GM10266 (cell line): ENCODE measurements around the gene WFDC9.

Source experiments
- DNase-seq: peaks from one replicate; pipeline ENCODE4 v3.0.0; 2012; ENCODE audit errors: extremely low spot score
- TF ChIP-seq, protein P1 (sequence below): IDR thresholded peaks from 2 replicates; pipeline ENCODE4 v1.5.1; 2012; ENCODE audit warnings: mild to moderate bottlenecking, low read depth; ENCODE audit not compliant: control insufficient read depth, insufficient read depth; ENCODE audit errors: missing control alignments

WFDC9 gene

DNA sequence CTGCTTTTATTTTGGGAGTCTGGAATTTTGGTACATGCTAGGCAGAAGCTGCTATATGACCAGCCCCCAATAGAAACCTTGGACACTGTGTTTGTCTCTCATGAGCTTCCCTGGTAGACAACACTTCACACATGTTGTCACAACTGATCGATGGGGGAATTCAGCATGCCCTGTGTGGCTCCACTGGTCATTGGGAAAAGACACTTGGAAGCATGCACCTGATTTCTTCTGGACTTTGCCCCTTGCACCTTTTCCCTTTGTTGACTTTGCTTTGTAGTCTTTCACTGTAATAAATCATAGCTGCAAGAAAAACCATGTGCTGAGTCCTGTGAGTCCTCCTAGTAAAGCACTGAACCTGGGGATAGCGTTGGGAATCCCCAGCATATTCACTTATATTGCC lies 9.5 kb downstream of the WFDC9 start:
- TF ChIP-seq, protein P1, sequence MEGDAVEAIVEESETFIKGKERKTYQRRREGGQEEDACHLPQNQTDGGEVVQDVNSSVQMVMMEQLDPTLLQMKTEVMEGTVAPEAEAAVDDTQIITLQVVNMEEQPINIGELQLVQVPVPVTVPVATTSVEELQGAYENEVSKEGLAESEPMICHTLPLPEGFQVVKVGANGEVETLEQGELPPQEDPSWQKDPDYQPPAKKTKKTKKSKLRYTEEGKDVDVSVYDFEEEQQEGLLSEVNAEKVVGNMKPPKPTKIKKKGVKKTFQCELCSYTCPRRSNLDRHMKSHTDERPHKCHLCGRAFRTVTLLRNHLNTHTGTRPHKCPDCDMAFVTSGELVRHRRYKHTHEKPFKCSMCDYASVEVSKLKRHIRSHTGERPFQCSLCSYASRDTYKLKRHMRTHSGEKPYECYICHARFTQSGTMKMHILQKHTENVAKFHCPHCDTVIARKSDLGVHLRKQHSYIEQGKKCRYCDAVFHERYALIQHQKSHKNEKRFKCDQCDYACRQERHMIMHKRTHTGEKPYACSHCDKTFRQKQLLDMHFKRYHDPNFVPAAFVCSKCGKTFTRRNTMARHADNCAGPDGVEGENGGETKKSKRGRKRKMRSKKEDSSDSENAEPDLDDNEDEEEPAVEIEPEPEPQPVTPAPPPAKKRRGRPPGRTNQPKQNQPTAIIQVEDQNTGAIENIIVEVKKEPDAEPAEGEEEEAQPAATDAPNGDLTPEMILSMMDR = no peak
- no peak for DNase-seq

DNA sequence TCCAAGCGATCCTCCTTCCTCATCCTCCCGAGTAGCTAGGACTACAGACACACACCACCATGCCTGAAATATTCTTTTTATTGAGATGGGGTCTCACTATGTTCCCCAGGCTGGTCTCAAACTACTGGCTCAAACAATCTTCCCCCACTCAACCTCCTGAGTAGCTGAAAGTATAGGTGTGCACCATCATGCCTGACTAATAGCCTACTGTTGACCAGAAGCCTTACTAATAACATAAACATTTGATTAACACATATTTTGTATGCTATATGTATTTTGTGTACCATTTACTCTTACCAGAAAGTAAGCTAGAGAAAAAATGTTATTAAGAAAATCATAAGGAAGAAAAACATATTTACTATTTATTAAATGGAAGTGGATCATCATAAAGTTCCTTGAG lies 13.5 kb downstream of the WFDC9 start:
- no peak for DNase-seq
- TF ChIP-seq, protein P1 = no peak

DNA sequence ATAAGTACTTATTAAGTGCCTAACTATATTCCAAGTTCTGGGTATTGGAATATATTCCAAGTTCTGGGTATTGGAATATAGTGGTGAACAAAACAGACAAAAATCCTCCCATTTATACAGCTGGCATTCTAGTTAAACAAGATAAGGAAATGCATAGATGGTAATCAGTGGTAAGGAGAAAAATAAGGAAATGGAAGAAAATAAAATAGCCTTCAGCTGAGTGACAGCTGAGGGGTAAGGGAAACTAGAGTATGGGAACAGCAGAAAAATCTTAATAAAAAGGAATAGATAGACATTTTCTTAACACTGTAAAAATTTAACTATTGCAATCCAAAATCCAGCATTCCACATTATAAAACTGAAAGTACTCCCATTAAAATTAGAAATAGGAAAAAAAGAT lies 18.8 kb downstream of the WFDC9 start:
- TF ChIP-seq, protein P1 = no peak
- no peak for DNase-seq

DNA sequence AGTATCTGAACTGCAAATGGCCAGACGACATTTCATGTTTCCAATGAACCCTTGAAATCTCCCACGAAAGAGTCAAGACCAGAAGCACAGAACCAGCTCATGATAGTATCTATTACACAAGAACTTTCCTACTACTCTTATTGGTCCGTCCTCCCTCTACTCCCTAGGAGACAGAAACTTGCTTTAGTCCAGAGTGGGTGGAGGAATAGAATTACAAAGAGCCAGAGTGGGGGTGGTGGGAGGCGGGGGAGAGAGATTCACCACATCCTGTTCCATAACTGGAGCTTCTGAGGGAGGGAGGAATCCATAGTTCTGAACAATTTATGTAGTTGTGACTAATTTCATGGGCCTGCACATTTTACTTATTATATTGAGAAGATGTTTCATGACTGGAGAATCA lies 20.0 kb downstream of the WFDC9 start:
- TF ChIP-seq, protein P1 = no peak
- DNase-seq = no peak

DNA sequence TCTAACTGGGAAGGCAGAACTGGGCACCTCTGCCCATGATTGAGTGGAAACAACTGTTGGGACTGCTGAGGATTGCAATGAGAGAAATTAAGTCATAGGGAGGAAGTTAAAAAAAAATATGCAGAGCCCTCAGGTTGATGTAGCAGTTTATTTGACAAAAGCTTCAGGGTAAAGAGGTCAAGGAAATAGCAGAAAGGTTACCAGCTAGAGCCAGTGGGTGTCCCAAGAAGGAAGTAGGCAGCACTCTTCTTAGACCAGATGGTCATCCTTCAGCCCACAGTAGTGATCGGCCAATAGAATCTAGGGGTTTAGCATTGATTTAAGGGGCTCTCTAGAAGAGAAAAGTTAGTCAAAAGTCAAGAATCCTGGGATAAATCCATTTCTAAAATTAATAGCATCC lies 23.3 kb downstream of the WFDC9 start:
- TF ChIP-seq, protein P1 = no peak
- no peak for DNase-seq

DNA sequence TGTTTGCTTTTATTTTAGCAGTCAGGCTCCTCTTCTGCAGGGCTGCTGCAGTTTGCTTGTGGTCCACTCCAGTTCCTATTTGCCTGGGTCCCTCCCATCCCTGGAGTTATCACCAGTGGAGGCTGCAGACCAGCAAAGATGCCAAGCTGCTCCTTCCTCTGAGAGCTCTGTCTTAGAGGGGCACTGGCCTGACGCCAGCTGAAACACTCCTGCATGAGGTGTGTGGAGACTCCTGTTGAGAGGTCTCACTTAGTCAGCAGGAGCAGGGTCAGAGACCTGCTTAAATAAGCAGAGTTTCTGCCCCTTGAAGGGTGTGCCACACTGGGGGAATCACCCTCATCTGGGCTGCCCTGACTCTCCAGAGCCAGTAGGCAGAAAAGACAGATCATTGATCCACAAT lies 35.8 kb downstream of the WFDC9 start:
- DNase-seq = no peak
- TF ChIP-seq, protein P1 = no peak

DNA sequence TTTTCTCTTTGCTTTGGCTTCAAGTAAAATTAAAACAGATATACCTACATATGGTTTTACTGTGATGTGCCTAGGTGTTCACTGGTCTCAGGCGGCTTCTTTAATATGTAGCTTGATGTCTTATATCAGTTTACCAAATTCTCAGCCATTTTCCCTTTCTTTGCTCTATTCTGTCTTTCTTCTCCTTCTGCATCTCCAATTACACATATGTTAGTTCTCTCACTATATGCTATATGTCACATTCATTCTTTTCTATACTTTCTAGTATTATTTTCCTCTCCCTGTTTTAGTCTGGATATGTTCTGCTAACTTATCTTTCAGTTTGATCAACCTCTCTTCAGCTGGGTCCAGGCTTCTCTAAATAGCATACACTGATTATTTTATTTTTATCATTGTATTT lies 37.6 kb downstream of the WFDC9 start:
- TF ChIP-seq, protein P1 = no peak
- no peak for DNase-seq
